Coronary artery (tissue), 2 donors: ENCODE results near the gene SP5.

Experiments used
- DNase-seq: peaks from one replicate; pipeline ENCODE4 v3.0.0-alpha.2; 2017; ENCODE audit warnings: low spot score
- H3K27ac ChIP-seq, 2 donors: fragments of 200-600 bp; sonication (generic); one replicate each; pipeline ENCODE4 v1.5.1; 2016 to 2019
- H3K4me3 ChIP-seq: fragments of 200-600 bp; sonication (generic); 2 replicates; pipeline ENCODE4 v1.5.1; 2016; ENCODE audit warnings: mild to moderate bottlenecking, moderate library complexity
- CTCF ChIP-seq: fragments of 200-600 bp; sonication (generic); IDR thresholded peaks from one replicate; pipeline ENCODE4 v1.5.1; 2019; ENCODE audit warnings: antibody characterized with exemption

The SP5 gene

DNA sequence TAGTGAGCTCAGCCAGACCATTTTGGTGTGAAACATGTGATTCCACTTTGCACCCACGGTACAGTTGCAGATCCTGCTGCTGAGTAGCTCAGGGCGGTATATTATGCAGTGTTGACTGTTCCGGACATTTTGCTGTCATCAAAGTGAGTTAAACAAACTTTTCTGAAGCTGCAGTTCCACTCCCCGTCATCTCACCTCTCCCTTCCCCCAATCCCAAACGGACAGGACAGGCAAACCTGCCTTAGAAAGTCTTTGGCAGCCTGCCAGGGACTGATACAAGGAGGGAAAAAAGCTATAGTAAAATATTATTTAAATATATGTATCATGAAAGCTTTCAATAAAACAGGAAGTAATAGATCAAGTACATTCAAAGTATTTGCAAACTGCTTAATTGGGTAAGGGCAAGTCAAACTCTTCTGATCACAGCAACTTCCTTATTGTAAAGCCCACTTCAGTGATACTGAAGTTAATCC is 35.5 kb upstream of the SP5 start:
- TF ChIP-seq CTCF: no peak
- Histone ChIP-seq H3K27ac (no peak overlapping the region), H3K4me3 (no peak overlapping the region)
- no peak for DNase-seq

- no peak for DNase-seq
- no peak for TF ChIP-seq CTCF
- Histone ChIP-seq H3K27ac (no peak overlapping the region), H3K4me3 (no peak overlapping the region)
Measured at GRCh38 chr2:170680172-170680941, 34.8 kb upstream of the SP5 start.

DNA sequence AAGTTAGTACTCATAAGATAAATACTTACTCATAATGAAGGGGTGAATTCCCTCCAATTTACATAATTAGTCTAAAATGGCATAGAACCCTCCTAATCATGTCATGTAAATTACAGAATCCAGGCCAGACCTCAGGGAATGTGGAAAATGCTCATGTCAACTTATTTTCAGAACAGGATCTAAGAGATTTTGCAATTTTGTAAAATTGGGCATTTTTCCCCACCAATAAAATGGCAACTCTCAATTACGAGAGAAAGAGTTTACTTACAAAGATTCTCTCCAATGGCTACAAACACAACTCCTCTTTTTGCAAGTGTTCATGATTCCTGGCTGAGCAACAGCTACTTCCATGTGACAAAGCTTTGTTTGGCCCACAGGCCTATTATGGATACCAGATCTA is 33.8 kb upstream of the SP5 start:
- no peak for DNase-seq
- no peak for TF ChIP-seq CTCF
- H3K27ac ChIP-seq: no peak overlapping the region
- H3K4me3 ChIP-seq: no peak overlapping the region

DNA sequence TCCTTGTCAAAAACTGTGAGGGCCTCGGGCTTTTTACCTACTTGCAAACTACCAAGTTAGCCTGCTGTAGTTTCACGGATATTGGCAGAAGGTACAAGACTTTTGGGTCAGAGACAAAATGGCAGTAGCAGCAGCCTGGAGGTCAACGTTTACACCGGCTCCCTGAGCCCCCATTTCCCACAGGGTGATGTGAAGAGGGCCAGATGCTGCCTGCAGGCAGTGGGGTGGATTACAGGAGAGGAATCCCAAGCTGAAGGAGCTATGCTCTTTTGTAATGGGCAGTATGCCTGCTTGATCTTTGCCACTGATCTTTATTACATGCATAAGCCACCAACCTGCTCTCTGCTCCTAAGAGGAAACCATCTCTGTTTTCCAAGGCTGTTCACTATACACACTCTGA is 29.5 kb upstream of the SP5 start:
- no peak overlapping the region for H3K4me3 ChIP-seq
- DNase-seq: no peak
- no peak overlapping the region for H3K27ac ChIP-seq
- no peak for TF ChIP-seq CTCF

DNA sequence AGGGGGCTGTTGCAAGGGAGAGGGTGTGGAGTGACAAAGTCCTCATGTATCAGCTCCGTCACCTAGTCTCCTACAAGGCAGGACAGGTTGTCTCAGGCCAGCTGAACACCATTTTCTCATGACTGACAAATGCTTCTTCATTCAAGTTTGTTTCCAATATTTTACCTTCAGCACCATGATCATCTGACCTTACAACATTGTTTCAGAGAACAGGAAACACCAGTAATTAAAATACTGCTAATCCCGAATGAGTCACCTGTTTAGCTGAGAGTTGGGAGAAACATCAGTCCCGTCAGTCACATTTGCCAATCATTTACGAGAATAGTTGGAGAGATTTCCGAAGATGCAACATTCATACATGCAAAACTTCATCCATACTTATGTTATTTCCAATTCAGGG is 25.7 kb upstream of the SP5 start:
- TF ChIP-seq CTCF: no peak
- no peak overlapping the region for H3K27ac ChIP-seq

DNA sequence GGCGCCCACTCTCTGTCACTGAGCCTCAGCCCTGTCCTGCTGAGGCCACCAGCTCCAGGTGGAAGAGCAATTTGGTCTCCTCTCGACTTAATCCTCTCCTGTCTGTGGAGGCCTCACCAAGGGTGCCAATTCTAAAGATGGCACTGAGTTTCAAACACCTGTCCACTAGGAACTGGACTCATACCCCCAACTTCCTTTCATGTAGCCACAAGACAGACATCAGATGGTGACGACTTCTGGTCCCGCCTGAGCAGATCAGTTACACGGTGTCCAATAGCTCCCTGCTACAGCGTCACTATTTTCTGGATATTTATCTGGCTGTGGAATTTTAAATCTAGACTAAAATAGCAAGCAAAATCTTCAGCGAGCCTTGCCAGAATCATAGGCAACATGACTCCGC is 24.5 kb upstream of the SP5 start:
- Histone ChIP-seq H3K27ac (no peak overlapping the region), H3K4me3 (no peak overlapping the region)
- TF ChIP-seq CTCF: no peak
- no peak for DNase-seq

More for the DNA sequence above, 25.7 kb upstream of the SP5 start:
- no peak overlapping the region for H3K4me3 ChIP-seq
- no peak for DNase-seq

- DNase-seq: no peak
- Histone ChIP-seq H3K4me3 (no peak overlapping the region), H3K27ac (no peak overlapping the region)
- no peak for TF ChIP-seq CTCF
Measured at GRCh38 chr2:170694316-170694715, 20.8 kb upstream of the SP5 start.
